Endothelial cell of umbilical vein (primary cell): ENCODE data around the gene COL18A1. TPM values are rescaled to one million over a fixed set of nuclear protein-coding genes. Genes with fewer than 3 reads are reported as not detected.

ENCODE experiments used
- BruUV-seq: library from RNA; stranded (reverse); fragments of 400-500 nt; replicated peaks from 2 replicates; lab custom pipeline; 2021; lab: Mats Ljungman, UMichigan
- CTCF ChIA-PET: fragments of 300-600, 350-600 bp; sonication (Branson Sonifier 250); formaldehyde crosslinking; loops from one replicate; lab custom pipeline; 2021; ENCODE audit warnings: antibody characterized with exemption, inconsistent platforms; lab: Charles Lee
- POLR2A ChIA-PET: fragments of 300-600, 350-600 bp; sonication (Branson Sonifier 250); formaldehyde crosslinking; loops from one replicate; lab custom pipeline; 2021; ENCODE audit warnings: antibody characterized with exemption, inconsistent platforms; lab: Charles Lee
- DNase-seq: peaks from one replicate; pipeline ENCODE4 v3.0.0-alpha.2; 2011; ENCODE audit warnings: low read depth, low spot score
- FAIRE-seq: peaks from 2 replicates; lab custom pipeline; 2011; peaks lifted over from hg19 to GRCh38; lab: Jason Lieb, UNC
- H2AFZ ChIP-seq: 2 replicates; pipeline ENCODE4 v1.6.0; 2012; ENCODE audit warnings: low read depth, low read length, control low read depth, inconsistent platforms
- H3K27ac ChIP-seq: 2 replicates; pipeline ENCODE4 v1.5.1; 2011; ENCODE audit warnings: low read depth, mild to moderate bottlenecking, control low read depth, low read length, moderate library complexity; ENCODE audit not compliant: insufficient read depth
- H3K27me3 ChIP-seq, 2 experiments: 2 replicates each; pipeline versions ENCODE4 v1.6.0 to v1.6.1; 2011; ENCODE audit warnings: low read length in 2 of 2, mixed read lengths in 1 of 2; ENCODE audit not compliant: control insufficient read depth in 2 of 2, insufficient read depth in 2 of 2
- H3K36me3 ChIP-seq, 2 experiments: 2 replicates in 1 of 2; 3 replicates in 1 of 2; pipeline ENCODE4 v1.5.1; 2011; ENCODE audit warnings: low read length in 2 of 2, mild to moderate bottlenecking in 1 of 2, moderate library complexity in 1 of 2; ENCODE audit not compliant: control insufficient read depth in 2 of 2, insufficient read depth in 2 of 2; ENCODE audit errors: extremely low read depth in 1 of 2
- H3K4me1 ChIP-seq: 3 replicates; pipeline ENCODE4 v1.5.1; 2011; ENCODE audit warnings: mild to moderate bottlenecking, low read length; ENCODE audit not compliant: control insufficient read depth, insufficient read depth; ENCODE audit errors: extremely low read depth
- H3K4me2 ChIP-seq: 2 replicates; pipeline ENCODE4 v1.6.1; 2011; ENCODE audit warnings: low read length, control low read depth, mixed read lengths; ENCODE audit not compliant: insufficient read depth
- H3K4me3 ChIP-seq, 3 experiments: fragments of 200-600 bp in 1 of 3; sonication (generic), shearing (Covaris generic) in 1 of 3; replicated peaks in 1 of 3; 2 replicates each; pipeline ENCODE4 v1.5.1; 2011 to 2016; ENCODE audit warnings: control low read depth in 3 of 3, low read length in 3 of 3, mild to moderate bottlenecking in 2 of 3, inconsistent platforms in 1 of 3, low read depth in 1 of 3, moderate library complexity in 1 of 3; ENCODE audit not compliant: insufficient read depth in 1 of 3
- H3K79me2 ChIP-seq: 2 replicates; pipeline ENCODE4 v1.6.0; 2012; ENCODE audit warnings: low read length, inconsistent platforms; ENCODE audit not compliant: control insufficient read depth, insufficient read depth
- H3K9ac ChIP-seq: replicated peaks from 2 replicates; pipeline ENCODE3; 2011; ENCODE audit warnings: low read length, control low read depth; ENCODE audit not compliant: insufficient read depth; ENCODE audit errors: extremely low read depth
- H3K9me1 ChIP-seq: replicated peaks from 3 replicates; pipeline ENCODE4 v1.6.0; 2011; ENCODE audit warnings: mild to moderate bottlenecking, low read length; ENCODE audit not compliant: control insufficient read depth, insufficient read depth; ENCODE audit errors: extremely low read depth
- H3K9me3 ChIP-seq: replicated peaks from 2 replicates; pipeline ENCODE4 v1.5.1; 2012; ENCODE audit warnings: low read length, inconsistent platforms; ENCODE audit not compliant: control insufficient read depth, insufficient read depth
- H4K20me1 ChIP-seq: replicated peaks from 2 replicates; pipeline ENCODE3; 2011; ENCODE audit warnings: mild to moderate bottlenecking, low read length; ENCODE audit not compliant: control insufficient read depth, insufficient read depth; ENCODE audit errors: extremely low read depth
- EZH2 ChIP-seq: IDR thresholded peaks from 2 replicates; pipeline ENCODE4 v1.6.1; 2012; ENCODE audit warnings: borderline replicate concordance, low read depth, mild to moderate bottlenecking, moderate library complexity, low read length, inconsistent platforms; ENCODE audit not compliant: severe bottlenecking
- FOS ChIP-seq: IDR thresholded peaks from 2 replicates; pipeline ENCODE4 v1.6.1; 2011; ENCODE audit warnings: mild to moderate bottlenecking, low read length, moderate library complexity, borderline replicate concordance; ENCODE audit not compliant: insufficient read depth
- GATA2 ChIP-seq: IDR thresholded peaks from 2 replicates; pipeline ENCODE4 v1.7.0; 2011; ENCODE audit warnings: low read depth, mild to moderate bottlenecking, moderate library complexity, mixed read lengths, low read length; ENCODE audit not compliant: insufficient read length, insufficient read depth
- JUN ChIP-seq: IDR thresholded peaks from 2 replicates; pipeline ENCODE4 v1.6.1; 2011; ENCODE audit warnings: borderline replicate concordance, low read depth; ENCODE audit not compliant: insufficient read length, insufficient read depth
- MYC ChIP-seq: IDR thresholded peaks from one replicate; pipeline ENCODE4 v1.6.1; 2011; ENCODE audit warnings: mild to moderate bottlenecking, low read depth, low read length
- POLR2A ChIP-seq: IDR thresholded peaks from 2 replicates; pipeline ENCODE4 v1.6.1; 2012; ENCODE audit warnings: low read depth, mild to moderate bottlenecking, control low read depth, low read length
- POLR2AphosphoS5 ChIP-seq: IDR thresholded peaks from 2 replicates; pipeline ENCODE4 v1.6.1; 2012; ENCODE audit warnings: low read depth, mild to moderate bottlenecking, control low read depth, low read length, moderate library complexity; ENCODE audit not compliant: insufficient read depth
- dilution Hi-C: fragments of 300-500 bp; cut with MboI; formaldehyde crosslinking; loops from one replicate; pipeline ENCODE4 v1.15.0; 2019; ENCODE audit warnings: low sequenced_read_pairs; ENCODE audit not compliant: extremely low pct_ligation_motif_present
- intact Hi-C: fragments of 100-400 bp; cut with micrococcal nuclease; formaldehyde crosslinking; loops from one replicate; pipeline ENCODE4 v1.10.0; 2022
- polyA plus RNA-seq, 4 experiments: library from polyadenylated mRNA; depleted of rRNA in 3 of 4; stranded (reverse) in 3 of 4; unstranded in 1 of 4; fragments of >200 nt; gene quantifications; 2 replicates each; pipeline versions ENCODE4 v1.2.1 to v1.2.3, GENCODE V29; 2011 to 2012; ENCODE audit warnings: missing spikeins in 1 of 4
- total RNA-seq: library from RNA; stranded (reverse); gene quantifications from 2 replicates; pipeline ENCODE4 v1.2.3, GENCODE V29; 2021
- TF ChIP-seq, protein P1 (sequence below): IDR thresholded peaks from 2 replicates; pipeline ENCODE4 v1.6.1; 2011; ENCODE audit not compliant: insufficient read depth, insufficient read length

Gene COL18A1
- total and polyA plus RNA-seq, 2 donors (not counting 3 experiments of a cell fraction or from before 2014, with no cell fraction given): 198 to 252 TPM

DNA sequence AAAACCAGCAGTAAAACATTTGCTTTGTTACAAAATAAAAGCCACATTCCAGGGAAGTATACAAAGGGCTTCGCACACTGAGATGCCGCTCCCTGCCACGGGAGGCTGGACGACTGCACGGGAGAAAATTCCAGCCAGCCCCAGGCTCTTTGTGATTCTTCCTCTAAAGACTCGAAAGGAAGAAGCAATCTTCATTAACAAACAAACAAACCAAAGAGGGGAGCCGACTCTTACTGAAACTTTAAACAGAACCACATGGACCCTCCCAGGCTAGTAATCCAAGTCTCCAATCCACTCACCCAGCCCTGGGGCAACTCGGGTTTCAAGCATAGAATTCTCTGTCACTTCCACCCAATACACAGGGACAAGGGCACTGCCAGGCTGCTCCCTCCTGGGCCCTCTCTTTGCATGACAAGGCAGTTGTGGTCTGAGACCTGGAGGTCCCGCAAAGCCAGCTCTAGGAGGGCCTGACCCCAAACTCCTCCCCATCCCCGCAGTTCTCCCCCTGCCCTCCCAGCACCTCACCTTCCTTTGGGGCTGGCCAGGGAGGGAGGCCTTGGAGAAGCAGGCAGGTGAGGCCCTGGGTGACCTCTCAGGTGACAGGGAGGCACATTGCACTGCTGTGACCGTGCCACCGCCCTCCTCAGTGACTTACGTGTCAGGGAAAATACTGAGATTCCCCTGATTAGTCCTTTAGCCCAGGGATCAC is 26.6 kb upstream of the COL18A1 start:
- H3K79me2 ChIP-seq: no peaks in the 10 kb centered on the region
- H3K36me3 ChIP-seq: no peaks in the 10 kb centered on the region
- dilution Hi-C loops (no loop called here), intact Hi-C loops (no loop called here)
- no peak overlapping the region for H3K27ac ChIP-seq
- H3K9ac ChIP-seq: no peak overlapping the region
- no peaks in the 10 kb centered on the region for H3K9me3 ChIP-seq
- FAIRE-seq (no peak), DNase-seq (peak; percentile 13)
- H3K4me3 ChIP-seq: no peak overlapping the region
- TF ChIP-seq JUN (no peak), EZH2 (no peak), MYC (no peak), FOS (no peak), POLR2A (no peak), GATA2 (no peak), POLR2AphosphoS5 (no peak)
- TF ChIP-seq, protein P1, sequence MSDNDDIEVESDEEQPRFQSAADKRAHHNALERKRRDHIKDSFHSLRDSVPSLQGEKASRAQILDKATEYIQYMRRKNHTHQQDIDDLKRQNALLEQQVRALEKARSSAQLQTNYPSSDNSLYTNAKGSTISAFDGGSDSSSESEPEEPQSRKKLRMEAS: no peak
- no peaks in the 10 kb centered on the region for H3K9me1 ChIP-seq
- POLR2A ChIA-PET: no interaction called here
- BruUV-seq: no TSS peak
- peak overlapping the region; percentile 16 for H2AFZ ChIP-seq
- no peaks in the 10 kb centered on the region for H3K4me1 ChIP-seq
- H3K27me3 ChIP-seq: peaks cover 0 to 1% of the 10 kb centered on the region in 2 experiments
- no peak overlapping the region for H3K4me2 ChIP-seq
- CTCF ChIA-PET: no interaction called here
- no peaks in the 10 kb centered on the region for H4K20me1 ChIP-seq
